Bronchial epithelial cell (primary cell): Measurements from ENCODE around the gene GMCL1. TPM values are rescaled to one million over a fixed set of nuclear protein-coding genes. Genes with fewer than 3 reads are reported as not detected.

Experiments
- DNase-seq: peaks from one replicate; pipeline ENCODE4 v3.0.0-alpha.2; 2010; ENCODE audit warnings: low read depth
- FAIRE-seq: peaks from 2 replicates; lab custom pipeline; 2011; peaks lifted over from hg19 to GRCh38; lab: Jason Lieb, UNC
- H3K27me3 ChIP-seq: 2 replicates; pipeline ENCODE4 v1.5.1; 2011; ENCODE audit warnings: low read length; ENCODE audit not compliant: control insufficient read depth, insufficient read depth
- H3K36me3 ChIP-seq: 2 replicates; pipeline ENCODE4 v1.5.1; 2011; ENCODE audit warnings: low read length; ENCODE audit not compliant: control insufficient read depth, insufficient read depth
- H3K4me3 ChIP-seq: 2 replicates; pipeline ENCODE4 v1.5.1; 2011; ENCODE audit warnings: mild to moderate bottlenecking, low read depth, low read length, control low read depth
- total RNA-seq: library from RNA; depleted of rRNA; stranded (reverse); fragments of >200 nt; gene quantifications from 2 replicates; pipeline ENCODE4 v1.2.1, GENCODE V29; 2014
- TF ChIP-seq, protein P1 (sequence below): IDR thresholded peaks from 2 replicates; pipeline ENCODE4 v1.5.1; 2011; ENCODE audit warnings: mild to moderate bottlenecking, moderate library complexity, low read length, control low read depth, inconsistent platforms; ENCODE audit not compliant: insufficient read depth, severe bottlenecking

The GMCL1 gene
- total RNA-seq, 1 donor from 2014 or later: 9.5 TPM

DNA sequence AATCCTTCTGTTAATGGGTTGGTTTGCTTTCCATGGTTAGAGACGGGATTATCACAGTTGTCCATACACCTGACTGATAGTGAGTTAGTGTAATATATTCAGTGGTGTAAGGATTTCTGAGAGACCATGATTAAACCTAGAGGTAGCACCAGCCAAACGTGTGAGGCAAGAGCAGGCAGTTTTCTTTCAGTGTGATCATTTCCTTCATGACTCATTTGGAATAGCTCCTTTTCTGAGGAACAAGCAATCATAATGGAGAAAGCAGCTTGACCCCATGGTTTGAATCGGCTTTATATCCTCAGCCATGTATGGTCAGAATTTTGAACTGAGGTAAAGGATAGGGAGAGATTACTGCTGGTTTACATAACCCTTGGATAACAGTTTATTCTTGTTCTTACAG lies 88.4 kb downstream of the GMCL1 start:
- DNase-seq: peak; percentile 93
- FAIRE-seq: peak; percentile 32
- Histone ChIP-seq H3K36me3 (peaks cover 11% of the 10 kb centered on the region), H3K4me3 (no peak overlapping the region), H3K27me3 (no peaks in the 10 kb centered on the region)
- TF ChIP-seq, protein P1, sequence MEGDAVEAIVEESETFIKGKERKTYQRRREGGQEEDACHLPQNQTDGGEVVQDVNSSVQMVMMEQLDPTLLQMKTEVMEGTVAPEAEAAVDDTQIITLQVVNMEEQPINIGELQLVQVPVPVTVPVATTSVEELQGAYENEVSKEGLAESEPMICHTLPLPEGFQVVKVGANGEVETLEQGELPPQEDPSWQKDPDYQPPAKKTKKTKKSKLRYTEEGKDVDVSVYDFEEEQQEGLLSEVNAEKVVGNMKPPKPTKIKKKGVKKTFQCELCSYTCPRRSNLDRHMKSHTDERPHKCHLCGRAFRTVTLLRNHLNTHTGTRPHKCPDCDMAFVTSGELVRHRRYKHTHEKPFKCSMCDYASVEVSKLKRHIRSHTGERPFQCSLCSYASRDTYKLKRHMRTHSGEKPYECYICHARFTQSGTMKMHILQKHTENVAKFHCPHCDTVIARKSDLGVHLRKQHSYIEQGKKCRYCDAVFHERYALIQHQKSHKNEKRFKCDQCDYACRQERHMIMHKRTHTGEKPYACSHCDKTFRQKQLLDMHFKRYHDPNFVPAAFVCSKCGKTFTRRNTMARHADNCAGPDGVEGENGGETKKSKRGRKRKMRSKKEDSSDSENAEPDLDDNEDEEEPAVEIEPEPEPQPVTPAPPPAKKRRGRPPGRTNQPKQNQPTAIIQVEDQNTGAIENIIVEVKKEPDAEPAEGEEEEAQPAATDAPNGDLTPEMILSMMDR: no peak

DNA sequence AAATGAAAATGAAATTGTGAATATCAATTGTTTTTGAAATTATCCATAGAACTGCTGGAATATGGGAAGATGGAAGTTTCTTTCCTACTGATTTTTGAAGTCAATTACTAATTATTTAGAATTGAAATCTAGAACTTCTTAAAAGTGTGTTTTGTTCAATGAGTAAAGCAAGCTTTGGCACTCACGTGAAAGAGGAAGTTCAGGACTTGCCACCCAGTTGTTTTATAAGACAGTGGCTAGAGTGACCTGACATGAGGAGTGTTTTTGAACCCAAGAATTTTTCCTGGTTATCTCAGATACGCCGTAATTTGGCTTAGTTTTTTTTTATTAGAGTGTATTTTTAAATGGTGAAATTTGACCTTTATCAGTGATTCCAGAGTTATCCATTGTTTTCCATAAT lies 88.9 kb downstream of the GMCL1 start:
- TF ChIP-seq, protein P1: no peak
- DNase-seq (no peak), FAIRE-seq (no peak)
- Histone ChIP-seq H3K4me3 (no peak overlapping the region), H3K36me3 (peaks cover 13% of the 10 kb centered on the region), H3K27me3 (no peaks in the 10 kb centered on the region)

DNA sequence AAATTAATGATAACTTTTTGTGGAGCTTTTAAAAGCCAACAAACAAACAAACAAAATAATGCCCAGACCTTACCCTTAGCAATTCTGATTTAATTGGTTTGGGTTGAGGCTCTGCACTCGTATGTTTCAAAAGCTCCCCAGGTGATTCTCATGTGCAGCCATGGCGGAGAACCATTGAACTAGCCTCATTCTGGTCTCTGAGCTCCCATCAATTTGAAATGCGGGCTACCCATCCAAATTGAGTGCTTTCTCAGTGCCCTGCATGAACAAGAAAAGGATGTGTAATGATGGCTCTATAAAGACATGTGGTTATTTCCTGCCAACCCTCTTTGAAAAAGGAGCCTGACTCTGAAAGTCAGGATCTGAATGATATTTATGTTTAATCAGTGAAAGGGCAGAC lies 93.7 kb downstream of the GMCL1 start:
- H3K4me3 ChIP-seq: no peak overlapping the region
- no peak for FAIRE-seq
- TF ChIP-seq, protein P1: no peak
- H3K27me3 ChIP-seq: no peaks in the 10 kb centered on the region
- DNase-seq: no peak
- H3K36me3 ChIP-seq: peaks cover 16% of the 10 kb centered on the region

DNA sequence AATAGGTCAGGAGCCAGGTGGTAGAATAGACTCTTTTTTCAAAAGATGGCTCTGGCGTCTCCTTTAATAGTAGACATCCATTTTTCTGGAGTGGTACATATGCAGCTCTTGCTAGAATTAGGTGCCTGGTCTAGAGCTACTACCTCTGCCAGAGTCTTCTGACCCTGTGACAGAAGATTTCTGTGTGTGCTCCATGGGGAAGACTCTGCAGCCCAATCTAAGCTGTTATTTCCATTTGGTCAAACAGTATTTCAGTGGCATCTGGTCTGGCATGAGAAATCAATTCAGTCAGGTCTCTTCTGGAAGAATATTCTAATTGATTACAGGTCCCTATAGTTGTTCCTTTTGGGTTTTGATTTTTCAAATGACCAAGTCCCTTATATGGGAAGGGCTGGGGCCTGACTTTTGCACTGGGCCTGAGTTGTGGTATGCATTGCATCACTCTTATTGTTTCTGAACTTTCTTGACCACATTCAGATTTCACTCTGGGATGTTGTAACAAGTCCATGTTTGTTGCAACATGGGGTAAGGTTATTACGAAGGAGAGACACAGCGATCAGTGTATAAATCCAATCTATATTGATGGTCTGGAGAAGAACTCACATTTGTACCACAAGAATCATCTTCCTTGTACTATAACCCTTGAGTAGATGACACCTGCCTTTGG lies 97.5 kb downstream of the GMCL1 start:
- peak; percentile 68 for DNase-seq
- Histone ChIP-seq H3K27me3 (no peaks in the 10 kb centered on the region), H3K4me3 (no peak overlapping the region), H3K36me3 (peaks cover 13% of the 10 kb centered on the region)
- FAIRE-seq: peak; percentile 13
- TF ChIP-seq, protein P1: no peak

Other genes starting within 250 kb of the GMCL1 start
- 17.9 and 32.5 TPM in 2 replicates for gene AAK1, start 185.9 kb upstream of the GMCL1 start, total RNA-seq
- 15.0 and 26.4 TPM in 2 replicates for gene ANXA4, start 87.5 kb upstream of the GMCL1 start, total RNA-seq
- 22.9 and 30.5 TPM in 2 replicates for gene SNRNP27, start 64.3 kb downstream of the GMCL1 start, total RNA-seq
- gene MXD1, start 85.4 kb downstream of the GMCL1 start, total RNA-seq: 30.5 and 45.4 TPM in 2 replicates
- 0.26 and 0.38 TPM in 2 replicates for gene ASPRV1, start 132.0 kb downstream of the GMCL1 start, total RNA-seq